Cerebellar nuclear complex (tissue), 1 donor: ENCODE measurements around the gene KRTAP13-4.

Experiments used
- DNase-seq, 2 experiments: peaks; one replicate each; lab custom pipeline; 2025; lab: John Stamatoyannopoulos, UW

Gene KRTAP13-4, protein sequence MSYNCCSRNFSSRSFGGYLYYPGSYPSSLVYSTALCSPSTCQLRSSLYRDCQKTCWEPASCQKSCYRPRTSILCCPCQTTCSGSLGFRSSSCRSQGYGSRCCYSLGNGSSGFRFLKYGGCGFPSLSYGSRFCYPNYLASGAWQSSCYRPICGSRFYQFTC

DNA sequence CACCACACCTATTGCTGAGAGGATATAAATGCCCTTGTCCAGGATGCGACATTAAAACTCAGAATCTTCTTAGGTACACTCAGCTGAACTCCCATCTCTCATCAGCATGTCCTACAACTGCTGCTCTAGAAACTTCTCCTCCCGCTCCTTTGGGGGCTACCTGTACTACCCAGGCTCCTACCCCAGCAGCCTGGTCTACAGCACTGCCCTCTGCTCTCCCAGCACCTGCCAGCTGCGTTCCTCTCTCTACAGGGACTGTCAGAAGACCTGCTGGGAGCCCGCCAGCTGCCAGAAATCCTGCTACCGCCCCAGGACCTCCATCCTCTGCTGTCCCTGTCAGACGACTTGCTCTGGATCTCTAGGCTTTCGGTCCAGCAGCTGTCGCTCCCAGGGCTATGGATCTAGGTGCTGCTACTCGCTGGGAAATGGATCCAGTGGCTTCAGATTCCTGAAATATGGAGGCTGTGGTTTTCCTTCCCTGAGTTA lies at the start of gene KRTAP13-4:
KRTAP13-4 (plus strand) TSS at position 51 of the 486 bp plus-strand sequence; CDS start at position 107, 56 bp downstream.
- DNase-seq = no peak

DNA sequence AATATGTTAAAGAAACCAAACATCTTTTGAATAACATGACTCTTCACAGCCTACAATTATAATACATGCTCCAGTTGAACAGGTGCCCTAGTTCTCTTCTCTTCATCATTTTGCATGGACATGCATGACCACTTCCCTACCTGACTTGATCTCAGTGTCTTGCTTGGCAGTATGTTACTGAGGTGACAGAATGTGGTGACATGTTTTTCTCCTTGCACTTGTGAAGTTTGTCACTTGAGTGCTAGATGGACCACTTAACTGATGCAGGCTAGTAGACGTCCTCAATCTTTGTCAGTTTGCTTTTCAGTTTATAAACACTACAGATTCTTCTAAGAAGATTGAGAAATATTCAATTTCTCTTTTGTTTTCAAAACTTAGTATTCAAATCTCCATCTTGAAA lies 47.8 kb upstream of the KRTAP13-4 start:
- no peak for DNase-seq

DNA sequence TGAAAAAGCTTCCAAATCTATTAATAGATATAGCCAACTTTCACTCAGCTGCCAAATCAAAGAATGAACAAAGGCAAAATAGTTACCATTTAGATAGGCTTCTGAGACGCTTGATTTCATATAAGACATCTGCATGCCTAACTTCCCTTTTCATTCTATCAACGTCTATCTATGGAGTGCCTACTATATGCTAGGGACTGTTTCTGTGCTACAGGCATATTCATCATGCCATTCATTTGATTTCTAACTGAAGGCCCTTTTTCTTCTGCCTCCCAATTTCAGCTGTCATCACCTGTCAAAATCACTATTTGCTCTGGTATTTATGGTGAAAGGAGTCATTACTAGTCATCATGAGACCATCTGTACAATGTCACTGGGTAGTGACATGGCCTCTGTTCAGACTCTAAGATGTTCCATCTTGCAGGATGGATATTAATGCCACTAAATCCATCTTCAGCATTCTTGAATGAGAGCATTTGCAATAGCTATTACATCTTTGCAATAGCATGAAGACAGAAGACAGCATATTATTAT lies 38.5 kb upstream of the KRTAP13-4 start:
- DNase-seq = no peak

DNA sequence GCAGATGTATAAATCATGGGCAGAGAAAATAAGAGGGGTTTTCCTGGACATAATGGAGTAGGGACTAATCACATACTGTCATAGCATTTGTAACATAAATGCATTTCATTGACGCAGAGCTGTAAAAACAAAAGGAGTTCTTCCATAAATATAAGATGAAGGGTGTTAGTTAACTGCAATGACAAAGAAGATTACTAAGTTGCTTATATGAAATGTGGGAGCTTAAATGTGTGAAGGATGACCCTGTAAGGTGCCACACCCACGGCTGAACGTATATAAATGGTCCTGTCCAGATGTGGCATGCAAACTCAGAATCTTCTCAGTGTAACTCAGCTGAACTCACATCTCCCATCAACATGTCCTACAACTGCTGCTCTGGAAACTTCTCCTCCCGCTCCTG lies 34.3 kb upstream of the KRTAP13-4 start, which contains the start of gene KRTAP13-1:
KRTAP13-1 (plus strand) TSS at position 301 of the 400 bp plus-strand sequence; CDS start at position 357, 56 bp downstream.
- no peak for DNase-seq

DNA sequence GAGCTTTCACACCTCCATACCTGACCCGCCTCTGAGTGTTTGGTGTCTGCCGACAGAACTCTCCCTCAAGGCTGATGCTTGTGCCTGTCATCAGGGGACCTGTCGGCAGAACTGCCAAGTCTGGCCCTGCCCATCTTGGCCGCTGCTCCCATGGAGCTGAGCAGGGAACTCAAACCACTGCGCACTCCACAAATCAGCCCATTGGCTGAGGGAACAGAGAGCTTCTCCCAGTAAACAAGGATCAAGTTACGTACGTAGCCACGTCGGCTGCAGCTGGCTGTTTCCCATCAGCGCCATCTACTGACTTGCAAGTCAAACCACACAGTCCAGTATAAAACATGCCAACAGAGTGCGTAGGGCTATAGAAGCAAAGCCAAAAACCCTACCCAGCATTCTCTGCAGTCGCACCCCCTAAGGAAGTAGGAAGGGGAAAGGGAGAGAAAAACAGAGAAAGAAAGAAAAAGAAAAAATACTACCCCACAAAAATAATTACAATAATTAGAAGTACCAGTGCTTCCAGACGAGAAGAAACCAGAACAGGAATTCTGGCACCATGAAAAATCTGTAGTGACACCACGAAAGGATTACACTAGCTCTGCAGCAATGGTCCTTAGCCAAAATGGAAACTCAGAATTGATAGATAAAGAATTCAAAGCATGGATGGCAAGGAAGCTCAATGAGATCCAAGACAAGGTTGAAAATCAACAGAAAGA lies 21.1 kb upstream of the KRTAP13-4 start:
- no peak for DNase-seq

DNA sequence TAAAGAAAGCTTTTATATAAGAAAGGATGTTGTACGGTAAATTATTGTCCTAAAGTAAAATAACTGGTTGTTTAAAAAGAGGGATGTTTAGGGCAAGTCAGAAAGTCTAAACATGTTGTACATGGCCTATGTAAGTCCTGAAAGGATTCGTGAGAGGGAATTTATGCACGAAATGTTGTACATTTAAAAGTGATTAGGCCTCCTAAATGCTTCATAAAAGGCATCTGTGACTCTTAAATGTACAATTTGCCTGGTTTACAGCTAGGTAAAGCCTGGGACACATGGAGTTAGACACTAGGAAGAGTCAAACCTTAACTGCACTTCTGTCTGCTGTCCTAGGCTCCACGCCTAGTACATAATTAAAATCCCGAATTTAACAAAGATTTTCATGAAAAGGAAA lies 14.0 kb upstream of the KRTAP13-4 start:
- no peak for DNase-seq

DNA sequence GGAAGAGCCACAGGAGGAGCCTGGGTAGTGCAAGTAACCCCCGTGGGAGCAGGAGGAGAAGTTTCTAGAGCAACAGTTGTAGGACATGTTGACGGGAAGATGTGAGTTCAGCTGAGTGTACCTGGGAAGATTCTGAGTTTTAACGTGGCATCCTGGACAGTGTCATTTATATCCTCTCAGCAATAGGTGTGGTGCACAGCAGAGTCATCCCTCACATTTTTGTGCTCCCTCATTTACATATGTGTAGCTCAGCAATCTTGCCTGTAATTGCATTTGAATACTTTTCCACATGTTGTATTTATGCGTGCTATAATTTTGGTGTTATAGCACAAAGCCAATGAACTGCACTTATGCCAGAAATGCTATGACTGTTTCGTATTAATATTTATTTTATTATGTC lies 4.2 kb upstream of the KRTAP13-4 start, which contains the start of gene KRTAP13-3:
KRTAP13-3 (minus strand) TSS at position 101 of the 400 bp plus-strand sequence; CDS start at position 87, 14 bp downstream.
- no peak for DNase-seq

DNA sequence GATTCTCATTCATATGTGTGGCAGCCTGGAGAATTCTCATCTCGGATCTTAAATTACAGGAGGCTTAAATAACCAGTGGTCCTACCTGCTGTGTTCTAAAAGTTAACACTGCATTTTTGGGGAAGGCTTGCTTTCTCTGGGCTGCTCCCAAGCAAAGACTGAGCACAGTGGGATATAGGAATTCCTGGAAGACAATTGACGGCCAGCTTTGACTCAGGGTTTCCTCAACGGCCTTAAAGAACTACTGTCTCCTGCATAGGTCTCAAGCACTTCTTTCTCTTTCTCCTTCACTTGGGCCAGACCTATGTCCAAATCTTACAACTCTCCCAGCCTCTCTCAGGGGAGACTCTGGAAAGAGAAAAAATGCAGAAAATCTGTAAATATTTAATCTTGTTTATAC lies 3.3 kb upstream of the KRTAP13-4 start:
- DNase-seq = no peak

DNA sequence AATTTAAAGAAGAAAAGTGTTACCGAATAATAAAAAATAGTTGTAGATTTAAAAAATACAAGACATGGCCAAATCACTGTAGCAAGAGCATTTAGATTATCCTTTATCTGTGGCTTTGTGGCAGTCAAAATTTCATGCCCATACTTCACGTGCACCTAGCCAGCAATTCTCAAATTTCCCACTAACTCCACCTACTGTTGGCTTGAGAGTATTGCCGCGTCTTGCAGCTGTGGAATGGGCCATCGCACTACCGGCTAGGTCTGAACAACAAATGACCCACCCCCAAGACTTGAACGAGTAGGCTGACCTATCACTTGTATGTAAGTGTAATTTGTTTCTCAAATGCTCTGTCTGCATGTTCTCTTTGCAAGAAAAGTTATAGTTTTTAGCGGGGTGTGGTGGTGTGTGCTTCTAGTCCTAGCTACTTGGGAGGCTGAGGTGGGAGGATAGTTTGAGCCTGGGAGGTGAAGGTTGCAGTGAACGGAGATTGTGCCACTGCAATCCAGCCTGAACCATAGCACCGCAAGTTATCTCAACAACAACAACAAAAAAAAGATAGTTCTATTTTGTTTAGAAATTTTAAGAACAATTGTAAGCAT lies 4.1 kb downstream of the KRTAP13-4 start:
- no peak for DNase-seq

DNA sequence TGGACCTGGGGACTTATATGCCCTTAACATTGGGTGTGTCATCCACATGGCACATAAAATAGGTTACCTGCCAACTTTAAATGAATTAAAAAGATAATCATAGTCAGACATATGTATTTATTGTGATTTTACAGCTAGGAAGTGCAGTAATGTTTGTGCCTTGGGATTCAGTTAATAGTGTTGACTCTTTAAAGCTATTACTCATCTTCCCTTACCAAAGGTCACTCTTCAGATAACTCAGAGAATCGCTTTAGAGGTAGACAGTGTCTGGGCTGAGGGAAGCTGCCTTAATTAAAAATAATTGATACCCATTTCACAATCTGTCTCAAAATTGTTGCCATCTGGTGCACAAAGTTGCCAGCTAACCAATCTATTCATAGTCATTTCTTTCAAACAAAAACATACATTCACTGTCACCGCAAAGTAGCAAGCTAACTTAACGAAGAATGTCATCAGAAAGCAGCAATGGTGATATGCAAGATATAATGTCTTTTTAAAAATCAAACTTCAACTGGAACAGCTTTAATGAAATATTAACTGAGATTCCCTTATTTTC lies 7.1 kb downstream of the KRTAP13-4 start:
- no peak for DNase-seq

DNA sequence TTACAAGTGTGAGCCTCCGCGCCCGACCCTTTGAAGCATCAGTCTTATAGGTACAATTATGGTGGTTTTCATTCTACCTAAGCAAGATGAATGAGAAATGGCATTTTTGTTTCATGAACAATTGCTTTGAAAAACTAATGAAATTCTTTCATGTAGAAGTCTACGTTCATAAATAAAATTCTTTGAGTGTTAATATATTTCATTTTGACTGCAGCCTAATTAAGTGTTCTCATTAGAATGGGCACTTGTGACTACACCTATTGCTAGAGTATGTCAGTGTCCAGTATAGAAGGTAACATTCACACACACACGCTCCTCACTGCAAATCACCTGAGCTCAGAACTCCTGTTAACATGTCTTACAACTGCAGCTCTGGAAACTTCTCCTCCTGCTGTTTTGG lies 10.0 kb downstream of the KRTAP13-4 start, which contains the start of gene KRTAP15-1:
KRTAP15-1 (plus strand) TSS at position 301 of the 400 bp plus-strand sequence; CDS start at position 354, 53 bp downstream.
- DNase-seq = no peak

DNA sequence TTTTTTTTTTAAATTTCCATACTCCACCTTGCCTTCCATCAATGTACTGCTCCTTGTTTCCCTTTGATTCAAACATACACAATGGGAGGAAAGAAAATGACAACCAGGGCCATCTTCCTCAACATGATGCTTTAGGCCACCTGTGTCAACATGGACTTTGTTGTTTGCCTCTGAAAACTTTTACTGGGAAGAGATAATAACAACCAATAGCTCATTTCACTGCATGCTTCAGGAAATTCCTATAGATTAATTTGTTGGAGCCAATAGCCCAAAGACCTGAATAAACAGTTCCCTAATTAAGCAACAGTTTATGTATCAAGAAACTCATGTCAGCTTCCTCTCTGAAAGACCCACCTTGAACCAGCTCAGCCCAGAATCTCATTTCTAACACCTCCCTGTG lies 13.2 kb downstream of the KRTAP13-4 start:
- no peak for DNase-seq

DNA sequence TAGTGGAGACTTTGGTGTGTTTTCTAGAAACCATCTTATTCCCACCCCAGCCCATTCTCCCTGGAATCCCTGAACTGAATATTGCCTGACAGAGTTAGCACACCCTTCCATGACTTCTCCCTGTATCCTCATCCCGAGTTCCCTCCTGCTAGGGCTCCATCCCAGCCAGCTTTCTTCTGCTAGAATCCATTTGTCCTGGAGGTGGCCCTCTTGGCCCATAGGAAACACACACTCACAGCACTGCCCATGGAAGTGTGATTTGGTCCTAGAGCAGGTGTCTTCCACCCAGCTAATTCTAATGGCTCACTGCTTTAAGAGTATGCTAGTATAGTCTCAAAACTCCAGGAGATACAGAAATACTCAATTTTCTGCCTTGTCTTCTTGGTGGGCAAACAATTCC lies 14.2 kb downstream of the KRTAP13-4 start:
- DNase-seq = no peak

DNA sequence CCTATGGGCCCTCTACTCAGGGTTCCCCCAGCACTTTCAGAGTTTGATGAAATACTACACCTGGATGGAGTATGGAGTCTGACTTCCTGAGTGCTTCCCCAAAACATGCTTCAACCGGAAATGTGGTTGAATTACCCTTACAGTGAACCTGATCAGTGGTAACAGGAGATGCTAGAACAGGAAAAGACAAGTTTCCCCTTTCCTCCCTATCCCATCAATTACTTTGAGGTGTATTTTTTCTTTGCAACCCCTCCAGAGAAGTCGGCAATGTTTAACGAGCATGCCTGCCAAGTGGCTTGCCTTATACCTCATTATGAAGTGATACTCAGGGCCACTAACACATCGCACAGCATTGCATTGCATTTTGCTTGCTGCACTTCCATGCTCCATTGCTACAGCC lies 17.0 kb downstream of the KRTAP13-4 start:
- no peak for DNase-seq

DNA sequence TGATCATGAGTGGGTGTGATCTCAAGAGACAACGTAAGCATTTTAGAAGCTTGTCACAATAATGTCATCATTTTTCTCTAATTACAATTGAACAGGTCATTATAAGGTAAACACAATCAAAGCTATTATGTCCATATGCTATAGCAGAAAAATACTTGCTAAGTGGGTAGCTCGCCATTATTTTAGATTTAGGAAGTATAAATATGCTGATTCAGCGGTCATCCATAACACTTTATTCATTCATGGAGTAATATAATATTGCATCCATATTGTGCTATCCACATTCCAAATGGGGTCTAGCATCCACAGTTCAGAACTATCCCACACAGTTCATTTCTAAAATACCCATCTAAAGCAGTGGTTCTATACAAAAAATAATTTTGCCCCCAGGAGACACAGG lies 18.5 kb downstream of the KRTAP13-4 start:
- DNase-seq = no peak

DNA sequence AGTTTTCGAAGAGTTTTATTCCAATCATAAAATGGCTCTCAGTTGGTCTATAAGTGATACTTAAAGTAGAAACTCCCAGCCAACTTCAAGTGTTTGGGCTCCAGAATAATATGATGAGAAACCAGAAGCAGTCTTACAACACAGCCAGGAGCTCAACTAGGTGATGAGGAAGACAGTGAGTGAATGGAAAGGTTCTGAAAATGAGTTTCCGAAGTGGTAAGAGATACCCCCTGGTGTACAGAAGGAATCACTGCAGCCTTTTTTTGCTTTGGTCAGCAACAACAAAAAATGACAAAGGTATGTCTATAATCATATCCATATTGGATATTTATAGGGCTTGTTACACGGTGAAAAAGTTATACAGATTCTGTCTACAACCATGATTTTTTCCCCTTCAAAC lies 33.7 kb downstream of the KRTAP13-4 start:
- no peak for DNase-seq

DNA sequence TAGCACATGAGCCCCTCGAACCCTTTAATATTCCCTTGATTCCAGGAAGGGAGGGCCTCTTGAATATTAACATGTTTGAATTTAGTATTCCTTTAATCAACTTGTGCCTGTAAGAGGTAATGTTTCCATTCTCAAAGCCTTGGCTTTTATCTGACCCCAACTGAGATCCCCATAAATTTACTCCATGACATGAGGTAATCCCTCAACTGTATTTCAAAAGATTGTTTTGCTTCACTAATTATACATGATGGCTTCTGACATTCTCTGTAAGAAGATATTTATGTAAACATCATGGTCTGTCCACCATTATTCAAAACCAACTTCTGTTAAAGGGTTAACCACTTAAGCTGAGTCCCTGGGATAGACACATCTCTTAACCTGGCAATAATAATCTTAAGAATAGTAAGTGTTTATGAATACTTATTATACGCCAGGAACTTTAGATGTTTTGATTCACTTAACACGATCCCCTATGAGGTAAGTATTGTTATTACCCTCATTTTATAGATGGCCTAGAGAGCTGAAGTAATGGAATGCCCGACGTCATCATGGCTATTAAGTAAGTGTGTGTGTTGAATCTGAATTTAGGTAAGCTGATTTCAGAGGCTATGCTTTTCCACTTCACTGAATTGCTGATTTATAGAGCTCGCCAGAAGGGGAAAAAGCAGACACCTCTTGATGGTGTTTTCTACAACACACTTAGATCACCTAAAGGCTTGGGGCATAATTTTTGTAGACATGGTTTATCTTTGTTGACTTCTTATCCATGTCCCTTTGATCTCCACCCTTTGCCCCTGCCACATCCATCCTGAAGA lies 39.1 kb downstream of the KRTAP13-4 start:
- no peak for DNase-seq

DNA sequence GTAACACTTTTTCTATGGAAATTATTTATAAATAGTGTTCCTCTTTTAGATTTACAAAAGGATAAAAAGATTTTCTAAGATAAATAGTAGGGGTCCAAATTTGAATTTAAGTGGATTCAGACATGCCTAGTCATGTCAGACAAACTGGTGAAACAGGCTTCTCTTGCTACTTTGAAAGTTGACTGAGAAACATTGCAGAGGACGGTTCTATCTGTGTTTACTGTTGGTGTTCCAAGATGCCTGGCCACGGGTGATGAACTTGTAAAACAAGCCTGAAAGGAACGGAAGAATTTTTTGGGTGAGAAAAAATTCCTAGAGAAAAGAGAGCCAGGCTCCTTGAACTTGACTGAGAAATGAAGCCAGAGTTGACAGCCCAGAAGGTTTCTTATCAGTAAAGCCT lies 48.0 kb downstream of the KRTAP13-4 start:
- no peak for DNase-seq

DNA sequence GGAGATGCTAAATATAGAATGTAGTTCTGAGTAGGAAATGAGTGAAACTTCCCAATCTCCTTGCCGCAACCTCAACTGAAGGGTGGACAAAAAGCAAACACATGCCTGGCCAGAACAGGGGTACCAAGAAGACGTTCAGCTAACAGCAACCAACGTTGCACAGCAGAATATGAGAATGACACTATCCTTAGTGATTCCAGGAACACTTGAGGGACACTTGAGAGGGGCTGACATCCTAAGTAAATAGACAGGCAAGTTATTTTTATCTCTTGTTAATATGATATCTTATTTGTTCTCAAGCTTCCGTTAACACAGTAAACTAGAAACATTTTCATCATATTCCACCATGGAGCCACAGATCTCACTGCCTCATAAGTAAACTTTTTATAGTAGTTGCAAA lies 49.2 kb downstream of the KRTAP13-4 start:
- DNase-seq = no peak

DNA sequence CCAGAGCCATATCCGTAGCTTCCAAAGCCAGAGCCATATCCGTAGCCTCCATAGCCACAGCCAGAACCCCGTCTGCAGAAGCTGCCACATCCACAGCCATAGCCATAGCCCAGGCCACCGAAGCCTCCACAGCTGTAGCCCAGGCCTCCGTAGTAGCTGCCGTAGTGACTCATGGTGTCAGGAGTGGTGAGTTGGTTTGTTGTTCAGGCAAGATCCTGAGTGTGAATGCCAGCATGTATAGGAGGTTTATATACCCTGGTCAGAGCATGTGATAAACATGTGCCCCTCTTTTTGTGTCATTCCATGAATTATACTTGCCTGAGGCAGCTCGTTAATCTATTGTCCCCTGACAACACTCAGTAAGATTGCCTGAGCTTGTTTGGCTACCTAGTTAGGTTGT lies 50.1 kb downstream of the KRTAP13-4 start, which contains the start of gene KRTAP19-1:
KRTAP19-1 (minus strand) TSS at position 223 of the 400 bp plus-strand sequence; CDS start at position 173, 50 bp downstream.
- DNase-seq = no peak
